Body of pancreas (tissue), 4 donors: ENCODE measurements around the gene EYA2. TPM values are rescaled to one million over a fixed set of nuclear protein-coding genes. Genes with fewer than 3 reads are reported as not detected.

Experiments
- ATAC-seq: fragments of 150-250 bp; one replicate; pipeline ENCODE4 v1.9.1; 2016
- DNase-seq, 4 donors: peaks; one replicate each; pipeline ENCODE4 v3.0.0-alpha.2; 2019
- H3K27ac ChIP-seq, 4 donors: fragments of 200-600 bp; sonication (generic); 1 replicate in 3 of 4; 2 replicates in 1 of 4; pipeline versions ENCODE4 v1.5.1 to v1.6.1; 2016 to 2019; ENCODE audit warnings: mild to moderate bottlenecking in 1 of 4, mixed read lengths in 1 of 4, moderate library complexity in 1 of 4
- H3K27me3 ChIP-seq, 2 donors: fragments of 200-600 bp; sonication (generic); one replicate each; pipeline ENCODE4 v1.6.0; 2016; ENCODE audit warnings: mild to moderate bottlenecking in 1 of 2
- H3K36me3 ChIP-seq, 2 donors: fragments of 200-600 bp; sonication (generic); replicated peaks in 1 of 2; 2 replicates each; pipeline ENCODE4 v1.5.1; 2016; ENCODE audit warnings: low read depth in 2 of 2; ENCODE audit not compliant: insufficient read depth in 1 of 2
- H3K4me1 ChIP-seq: fragments of 200-600 bp; sonication (generic); one replicate; pipeline ENCODE4 v1.6.0; 2016
- H3K4me3 ChIP-seq, 2 donors: fragments of 200-600 bp; sonication (generic); 1 replicate in 1 of 2; 2 replicates in 1 of 2; pipeline ENCODE4 v1.5.1; 2016 to 2019
- H3K9me3 ChIP-seq, 3 donors: fragments of 200-600 bp; sonication (generic); 1 replicate in 2 of 3; 2 replicates in 1 of 3; pipeline ENCODE4 v1.5.1; 2016
- CTCF ChIP-seq, 7 experiments: fragments of 450-650 bp in 4 of 7; fragments of 200-600 bp in 3 of 7; sonication (generic) in 3 of 7; IDR thresholded peaks; one replicate each; pipeline ENCODE4 v1.5.1; 2016 to 2019; ENCODE audit warnings: antibody characterized with exemption in 7 of 7
- POLR2A ChIP-seq, 3 donors: fragments of 450-650 bp; IDR thresholded peaks; one replicate each; pipeline ENCODE4 v1.6.1; 2016; ENCODE audit warnings: antibody characterized with exemption in 3 of 3, mild to moderate bottlenecking in 2 of 3
- WGBS, 2 donors: methylation state at CpG; one replicate each; pipeline ENCODE4 v1.1.5; 2017; 5-methylcytosine and 5-hydroxymethylcytosine counted together
- intact Hi-C: fragments of 100-400 bp; cut with DNase I; formaldehyde crosslinking; loops from one replicate; pipeline ENCODE4 v1.15.1; 2023
- total RNA-seq, 2 donors: library from RNA; depleted of rRNA; stranded (reverse); fragments of >200 nt; gene quantifications; one replicate each; pipeline ENCODE4 v1.1.0, GENCODE V29; 2016

Gene EYA2
- total RNA-seq, 2 donors from 2014 or later, result 0.52 to 3.6 TPM

GRCh38 chr20:46948081-46948480 lies 53.4 kb downstream of the EYA2 start:
- DNase-seq, result no peak
- no peak for ATAC-seq
- Histone ChIP-seq H3K4me1 (no peaks in the 10 kb centered on the region), H3K4me3 (no peak overlapping the region), H3K36me3 (no peaks in the 10 kb centered on the region), H3K9me3 (no peaks in the 10 kb centered on the region), H3K27ac (no peak overlapping the region), H3K27me3 (no peaks in the 10 kb centered on the region)
- intact Hi-C loops, result no loop called here
- no peak for TF ChIP-seq CTCF (IDR thresholded peaks at IDR 0.05)
- TF ChIP-seq POLR2A (IDR thresholded peaks at IDR 0.05), result no peak
- WGBS, 2 donors, result 68 to 70% methylated on average over 3 of the region's 3 CpGs

- intact Hi-C loops, result no loop called here
- TF ChIP-seq POLR2A (IDR thresholded peaks at IDR 0.05) (no peak), CTCF (IDR thresholded peaks at IDR 0.05) (no peak)
- Histone ChIP-seq H3K27ac (no peak overlapping the region), H3K9me3 (no peaks in the 10 kb centered on the region), H3K4me1 (no peaks in the 10 kb centered on the region), H3K36me3 (no peaks in the 10 kb centered on the region), H3K4me3 (no peak overlapping the region), H3K27me3 (no peaks in the 10 kb centered on the region)
- DNase-seq (no peak), ATAC-seq (no peak)
- 28 to 31% methylated on average over 2 to 4 of the region's 4 CpGs for WGBS, 2 donors
These were observed 56.8 kb downstream of the EYA2 start for GRCh38 chr20:46951405-46951804.

GRCh38 chr20:46951840-46952497 lies 57.3 kb downstream of the EYA2 start:
- no peak for ATAC-seq

GRCh38 chr20:46953596-46953995 lies 59.0 kb downstream of the EYA2 start:
- Histone ChIP-seq H3K4me1 (no peaks in the 10 kb centered on the region), H3K27me3 (no peaks in the 10 kb centered on the region), H3K9me3 (no peaks in the 10 kb centered on the region), H3K27ac (no peak overlapping the region), H3K4me3 (no peak overlapping the region), H3K36me3 (no peaks in the 10 kb centered on the region)
- 55 to 67% methylated on average over 4 of the region's 4 CpGs for WGBS, 2 donors
- no peak for TF ChIP-seq CTCF (IDR thresholded peaks at IDR 0.05)
- TF ChIP-seq POLR2A (IDR thresholded peaks at IDR 0.05), result no peak
- intact Hi-C loops, result no loop called here
- no peak for ATAC-seq
- no peak for DNase-seq

More at GRCh38 chr20:46951840-46952497, 57.3 kb downstream of the EYA2 start:
- no peaks in the 10 kb centered on the region for H3K36me3 ChIP-seq
- DNase-seq, result no peak
- H3K4me1 ChIP-seq, result no peaks in the 10 kb centered on the region
- H3K27ac ChIP-seq, result no peak overlapping the region
- intact Hi-C loops, result no loop called here
- H3K27me3 ChIP-seq, result no peaks in the 10 kb centered on the region
- no peaks in the 10 kb centered on the region for H3K9me3 ChIP-seq
- TF ChIP-seq CTCF (IDR thresholded peaks at IDR 0.05) (no peak), POLR2A (IDR thresholded peaks at IDR 0.05) (no peak)
- no peak overlapping the region for H3K4me3 ChIP-seq
- 63% methylated on average over 10 of the region's 10 CpGs for WGBS, 2 donors

GRCh38 chr20:46954490-46955038 lies 59.9 kb downstream of the EYA2 start:
- no peak overlapping the region for H3K27ac ChIP-seq
- ATAC-seq (no peak), DNase-seq (no peak)
- WGBS, 2 donors, result 71 to 72% methylated on average over 15 of the region's 15 CpGs
- H3K4me3 ChIP-seq, result no peak overlapping the region
- intact Hi-C loops, result no loop called here
- H3K4me1 ChIP-seq, result no peaks in the 10 kb centered on the region
- H3K9me3 ChIP-seq, result no peaks in the 10 kb centered on the region
- H3K36me3 ChIP-seq, result no peaks in the 10 kb centered on the region
- TF ChIP-seq CTCF (IDR thresholded peaks at IDR 0.05) (no peak), POLR2A (IDR thresholded peaks at IDR 0.05) (no peak)
- no peaks in the 10 kb centered on the region for H3K27me3 ChIP-seq
